HG03342 (cell line): Measurements from ENCODE around the gene CTSZ.
"Not testable (repeated sequence)": the region's sequence is repeated elsewhere in the genome, so short reads cannot be mapped to it uniquely, and the experiment has no call there.

Experiments
- ATAC-seq: cut with Tn5 transposase; IDR thresholded peaks from one replicate; pipeline ENCODE4 v1.9.1; 2021; ENCODE audit warnings: mild to moderate bottlenecking, moderate library complexity; ENCODE audit not compliant: unreplicated experiment

The CTSZ gene

GRCh38 chr20:58982406-58983114, 24.5 kb downstream of the CTSZ start:
- ATAC-seq: no peak

- peak; percentile 27 for ATAC-seq
Observed at GRCh38 chr20:58981628-58982364, 25.3 kb downstream of the CTSZ start.

GRCh38 chr20:58980711-58981627, 26.1 kb downstream of the CTSZ start, which contains the start of gene NELFCD:
Gene NELFCD (plus strand): TSS chr20:58981256. CDS start chr20:58981310, 54 bp downstream.
- ATAC-seq: peak; percentile 68

- ATAC-seq: no peak
Observed at GRCh38 chr20:58978351-58979190, 28.5 kb downstream of the CTSZ start.

GRCh38 chr20:58976061-58976730, 30.9 kb downstream of the CTSZ start:
- no peak for ATAC-seq

- no peak for ATAC-seq
Observed at GRCh38 chr20:58975353-58975752, 31.7 kb downstream of the CTSZ start.

GRCh38 chr20:58973866-58974265, 33.2 kb downstream of the CTSZ start:
- ATAC-seq: no peak

- ATAC-seq: no peak
Observed at GRCh38 chr20:58973179-58973578, 33.9 kb downstream of the CTSZ start.

GRCh38 chr20:58971429-58971828, 35.6 kb downstream of the CTSZ start:
- no peak for ATAC-seq

- ATAC-seq: no peak
Observed at GRCh38 chr20:58970146-58970545, 36.9 kb downstream of the CTSZ start.

GRCh38 chr20:58969439-58969838, 37.6 kb downstream of the CTSZ start:
- ATAC-seq: no peak

- no peak for ATAC-seq
Observed at GRCh38 chr20:58967652-58968429, 39.2 kb downstream of the CTSZ start.

GRCh38 chr20:58965270-58966064, 41.6 kb downstream of the CTSZ start:
- ATAC-seq: no peak

- not testable (repeated sequence) for ATAC-seq
Observed at GRCh38 chr20:58963922-58964321, 43.1 kb downstream of the CTSZ start.

- no peak for ATAC-seq
Observed at GRCh38 chr20:58963060-58963584, 43.9 kb downstream of the CTSZ start.

GRCh38 chr20:58959652-58960051, 47.4 kb downstream of the CTSZ start:
- ATAC-seq: no peak

- no peak for ATAC-seq
Observed at GRCh38 chr20:58956078-58956477, 51.0 kb downstream of the CTSZ start.

- no peak for ATAC-seq
Observed at GRCh38 chr20:58953050-58953449, 54.0 kb downstream of the CTSZ start.
